Erythroblast (primary cell): ENCODE results near the gene CNTN6.

Experiments
- GATA1 ChIP-seq: IDR thresholded peaks from 2 replicates; pipeline ENCODE4 v1.6.1; 2011; ENCODE audit warnings: low read depth, mild to moderate bottlenecking, control low read depth, low read length, moderate library complexity
- POLR2A ChIP-seq: IDR thresholded peaks from 2 replicates; pipeline ENCODE4 v1.6.1; 2011; ENCODE audit warnings: mild to moderate bottlenecking, low read length

GRCh38 chr3:1235526-1236120 is 142.8 kb downstream of the CNTN6 start:
- TF ChIP-seq POLR2A (no peak), GATA1 (no peak)
